ENCODE measurements around the gene C1QTNF9B.

C1QTNF9B gene

GRCh38 chr13:23865906-23866305 is 31.4 kb downstream of the C1QTNF9B start:
- Histone ChIP-seq H3K9me3 (ENCODE audit: control insufficient read depth, insufficient read depth, low read length) (no peaks in the 10 kb centered on the region), H3K79me2 (ENCODE audit: control insufficient read depth, low read length) (no peaks in the 10 kb centered on the region), H4K20me1 (ENCODE audit: control insufficient read depth, insufficient read depth, low read depth, low read length) (no peaks in the 10 kb centered on the region), H3K4me3 (ENCODE audit: low read length) (no peak overlapping the region), H3K27ac (ENCODE audit: low read depth, low read length) (no peak overlapping the region), H3K36me3 (ENCODE audit: control insufficient read depth, low read length) (no peaks in the 10 kb centered on the region), H3K4me2 (ENCODE audit: low read length) (no peak overlapping the region), H3K4me1 (ENCODE audit: control insufficient read depth, low read length) (no peaks in the 10 kb centered on the region), H3F3A (ENCODE audit: control insufficient read depth, insufficient read depth) (no peaks in the 10 kb centered on the region), H3K27me3 (ENCODE audit: control insufficient read depth, low read length) (no peaks in the 10 kb centered on the region), H3K9me2 (replicated peaks; ENCODE audit: control insufficient read depth, low read length) (no peaks in the 10 kb centered on the region)
- no peak for TF ChIP-seq CTCF (IDR thresholded peaks at IDR 0.05; ENCODE audit: low read depth, low read length, poor library complexity, severe bottlenecking)
- no peak for TF ChIP-seq EZH2phosphoT487 (IDR thresholded peaks at IDR 0.05; ENCODE audit: borderline replicate concordance, low read length)

- Histone ChIP-seq H3K9me2 (replicated peaks; ENCODE audit: control insufficient read depth, low read length) (no peaks in the 10 kb centered on the region), H3K9me3 (ENCODE audit: control insufficient read depth, insufficient read depth, low read length) (no peaks in the 10 kb centered on the region), H3K27ac (ENCODE audit: low read depth, low read length) (no peak overlapping the region), H3K4me1 (ENCODE audit: control insufficient read depth, low read length) (no peaks in the 10 kb centered on the region), H3K4me3 (ENCODE audit: low read length) (no peak overlapping the region), H3F3A (ENCODE audit: control insufficient read depth, insufficient read depth) (no peaks in the 10 kb centered on the region), H3K79me2 (ENCODE audit: control insufficient read depth, low read length) (no peaks in the 10 kb centered on the region), H3K36me3 (ENCODE audit: control insufficient read depth, low read length) (no peaks in the 10 kb centered on the region), H3K4me2 (ENCODE audit: low read length) (no peak overlapping the region), H3K27me3 (ENCODE audit: control insufficient read depth, low read length) (no peaks in the 10 kb centered on the region), H4K20me1 (ENCODE audit: control insufficient read depth, insufficient read depth, low read depth, low read length) (no peaks in the 10 kb centered on the region)
- TF ChIP-seq EZH2phosphoT487 (IDR thresholded peaks at IDR 0.05; ENCODE audit: borderline replicate concordance, low read length) (no peak), CTCF (IDR thresholded peaks at IDR 0.05; ENCODE audit: low read depth, low read length, poor library complexity, severe bottlenecking) (no peak)
These were observed 32.3 kb downstream of the C1QTNF9B start for GRCh38 chr13:23865026-23865425.

GRCh38 chr13:23861310-23861709 is 36.0 kb downstream of the C1QTNF9B start:
- Histone ChIP-seq H3K4me2 (ENCODE audit: low read length) (no peak overlapping the region), H3K79me2 (ENCODE audit: control insufficient read depth, low read length) (no peaks in the 10 kb centered on the region), H3K27ac (ENCODE audit: low read depth, low read length) (no peak overlapping the region), H3K4me3 (ENCODE audit: low read length) (no peak overlapping the region), H3K9me3 (ENCODE audit: control insufficient read depth, insufficient read depth, low read length) (no peaks in the 10 kb centered on the region), H3K4me1 (ENCODE audit: control insufficient read depth, low read length) (peaks cover 2% of the 10 kb centered on the region; the same call in 1 of the 2 replicates), H3F3A (ENCODE audit: control insufficient read depth, insufficient read depth) (no peaks in the 10 kb centered on the region), H3K27me3 (ENCODE audit: control insufficient read depth, low read length) (no peaks in the 10 kb centered on the region), H3K9me2 (replicated peaks; ENCODE audit: control insufficient read depth, low read length) (no peaks in the 10 kb centered on the region), H4K20me1 (ENCODE audit: control insufficient read depth, insufficient read depth, low read depth, low read length) (no peaks in the 10 kb centered on the region), H3K36me3 (ENCODE audit: control insufficient read depth, low read length) (no peaks in the 10 kb centered on the region)
- no peak for TF ChIP-seq EZH2phosphoT487 (IDR thresholded peaks at IDR 0.05; ENCODE audit: borderline replicate concordance, low read length)
- no peak for TF ChIP-seq CTCF (IDR thresholded peaks at IDR 0.05; ENCODE audit: low read depth, low read length, poor library complexity, severe bottlenecking)

GRCh38 chr13:23859904-23860303 is 37.4 kb downstream of the C1QTNF9B start:
- Histone ChIP-seq H4K20me1 (ENCODE audit: control insufficient read depth, insufficient read depth, low read depth, low read length) (no peaks in the 10 kb centered on the region), H3K4me2 (ENCODE audit: low read length) (no peak overlapping the region), H3K9me2 (replicated peaks; ENCODE audit: control insufficient read depth, low read length) (no peaks in the 10 kb centered on the region), H3K79me2 (ENCODE audit: control insufficient read depth, low read length) (no peaks in the 10 kb centered on the region), H3K4me1 (ENCODE audit: control insufficient read depth, low read length) (peaks cover 5% of the 10 kb centered on the region; the same call in 1 of the 2 replicates), H3K4me3 (ENCODE audit: low read length) (no peak overlapping the region), H3K27ac (ENCODE audit: low read depth, low read length) (no peak overlapping the region), H3K36me3 (ENCODE audit: control insufficient read depth, low read length) (no peaks in the 10 kb centered on the region), H3K9me3 (ENCODE audit: control insufficient read depth, insufficient read depth, low read length) (no peaks in the 10 kb centered on the region), H3K27me3 (ENCODE audit: control insufficient read depth, low read length) (no peaks in the 10 kb centered on the region), H3F3A (ENCODE audit: control insufficient read depth, insufficient read depth) (no peaks in the 10 kb centered on the region)
- TF ChIP-seq CTCF (IDR thresholded peaks at IDR 0.05; ENCODE audit: low read depth, low read length, poor library complexity, severe bottlenecking) (no peak), EZH2phosphoT487 (IDR thresholded peaks at IDR 0.05; ENCODE audit: borderline replicate concordance, low read length) (no peak)

All from DOHH2 (cell line).